Measurements from ENCODE around the gene IMP4. TPM values are rescaled to one million over a fixed set of nuclear protein-coding genes. Genes with fewer than 3 reads are reported as not detected.

Gene IMP4
- total RNA-seq, 1 donor from 2014 or later: 43.5 TPM

GRCh38 chr2:130341562-130342019 lies 1.1 kb upstream of the IMP4 start:
- peak overlapping the region; percentile 100 for H3K4me3 Mint-ChIP-seq (ENCODE audit: unreplicated experiment)
- H3K27me3 Mint-ChIP-seq (ENCODE audit: low read depth): no peaks in the 10 kb centered on the region
- TF ChIP-seq, protein P1, sequence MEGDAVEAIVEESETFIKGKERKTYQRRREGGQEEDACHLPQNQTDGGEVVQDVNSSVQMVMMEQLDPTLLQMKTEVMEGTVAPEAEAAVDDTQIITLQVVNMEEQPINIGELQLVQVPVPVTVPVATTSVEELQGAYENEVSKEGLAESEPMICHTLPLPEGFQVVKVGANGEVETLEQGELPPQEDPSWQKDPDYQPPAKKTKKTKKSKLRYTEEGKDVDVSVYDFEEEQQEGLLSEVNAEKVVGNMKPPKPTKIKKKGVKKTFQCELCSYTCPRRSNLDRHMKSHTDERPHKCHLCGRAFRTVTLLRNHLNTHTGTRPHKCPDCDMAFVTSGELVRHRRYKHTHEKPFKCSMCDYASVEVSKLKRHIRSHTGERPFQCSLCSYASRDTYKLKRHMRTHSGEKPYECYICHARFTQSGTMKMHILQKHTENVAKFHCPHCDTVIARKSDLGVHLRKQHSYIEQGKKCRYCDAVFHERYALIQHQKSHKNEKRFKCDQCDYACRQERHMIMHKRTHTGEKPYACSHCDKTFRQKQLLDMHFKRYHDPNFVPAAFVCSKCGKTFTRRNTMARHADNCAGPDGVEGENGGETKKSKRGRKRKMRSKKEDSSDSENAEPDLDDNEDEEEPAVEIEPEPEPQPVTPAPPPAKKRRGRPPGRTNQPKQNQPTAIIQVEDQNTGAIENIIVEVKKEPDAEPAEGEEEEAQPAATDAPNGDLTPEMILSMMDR (IDR thresholded peaks at IDR 0.05): no peak

DNA sequence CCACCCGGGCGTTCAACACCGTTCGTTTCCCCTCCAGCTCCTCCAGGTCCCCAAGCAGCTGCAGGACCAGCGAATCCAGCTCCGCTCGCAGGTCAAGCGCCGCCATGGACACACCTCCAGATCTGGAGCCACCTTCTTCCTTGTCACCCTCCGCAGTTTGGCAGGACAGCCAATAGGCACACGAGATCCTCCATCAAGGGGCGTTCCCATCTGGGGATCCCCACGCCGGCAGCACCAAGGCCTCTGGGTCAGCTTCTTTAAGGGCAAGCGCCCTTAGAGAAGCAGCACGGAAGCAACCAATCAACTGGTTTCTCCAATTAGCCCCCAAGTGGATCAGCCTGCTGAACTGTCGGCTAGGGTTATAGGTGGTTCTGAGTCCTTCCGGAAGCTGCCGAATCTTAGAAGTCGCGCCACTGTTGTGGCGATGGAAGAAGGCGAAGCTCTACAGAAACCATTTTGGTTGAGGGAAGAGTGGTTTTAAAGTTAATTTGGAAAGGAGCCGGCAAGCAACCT lies 621 bp upstream of the IMP4 start:
- Mint-ChIP-seq H3K27me3 (ENCODE audit: low read depth) (no peaks in the 10 kb centered on the region), H3K4me1 (ENCODE audit: low read depth) (peaks cover 30% of the 10 kb centered on the region), H3K9me3 (ENCODE audit: low read depth) (no peaks in the 10 kb centered on the region), H3K4me3 (ENCODE audit: unreplicated experiment) (peak overlapping the region; percentile 100), H3K36me3 (ENCODE audit: low read depth) (peaks cover 25% of the 10 kb centered on the region), H3K27ac (ENCODE audit: unreplicated experiment) (peak overlapping the region; percentile 100)
- TF ChIP-seq, protein P1 (IDR thresholded peaks at IDR 0.05): no peak
- peak; percentile 95 for DNase-seq (ENCODE audit: low spot score)

More at GRCh38 chr2:130341562-130342019, 1.1 kb upstream of the IMP4 start:
- H3K4me1 Mint-ChIP-seq (ENCODE audit: low read depth): peaks cover 35% of the 10 kb centered on the region
- peak; percentile 57 for DNase-seq (ENCODE audit: low spot score)
- peaks cover 24% of the 10 kb centered on the region for H3K36me3 Mint-ChIP-seq (ENCODE audit: low read depth)
- peak overlapping the region; percentile 100 for H3K27ac Mint-ChIP-seq (ENCODE audit: unreplicated experiment)
- no peaks in the 10 kb centered on the region for H3K9me3 Mint-ChIP-seq (ENCODE audit: low read depth)

DNA sequence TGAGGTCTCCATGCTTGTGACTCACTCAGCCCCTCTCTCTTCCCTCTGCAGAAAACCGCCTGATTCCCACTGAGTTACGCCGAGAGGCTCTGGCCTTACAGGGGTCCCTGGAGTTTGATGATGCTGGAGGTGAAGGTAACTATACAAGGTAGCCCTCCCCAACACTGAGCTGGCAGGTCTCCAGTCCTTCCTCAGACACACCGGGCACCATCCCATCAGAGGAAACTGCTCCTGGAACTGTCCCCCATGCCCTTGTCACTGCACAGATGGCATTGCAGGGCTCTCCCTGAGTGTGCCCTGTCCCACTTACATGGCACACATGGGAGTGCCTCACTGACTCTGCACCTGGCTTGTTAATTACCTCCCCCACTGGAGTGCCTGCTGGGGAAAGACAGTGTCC lies 1.9 kb downstream of the IMP4 start:
- no peaks in the 10 kb centered on the region for H3K27me3 Mint-ChIP-seq (ENCODE audit: low read depth)
- no peaks in the 10 kb centered on the region for H3K9me3 Mint-ChIP-seq (ENCODE audit: low read depth)
- H3K36me3 Mint-ChIP-seq (ENCODE audit: low read depth): peaks cover 28% of the 10 kb centered on the region
- peaks cover 17% of the 10 kb centered on the region for H3K4me1 Mint-ChIP-seq (ENCODE audit: low read depth)
- no peak overlapping the region for H3K4me3 Mint-ChIP-seq (ENCODE audit: unreplicated experiment)
- TF ChIP-seq, protein P1 (IDR thresholded peaks at IDR 0.05): no peak
- no peak overlapping the region for H3K27ac Mint-ChIP-seq (ENCODE audit: unreplicated experiment)
- no peak for DNase-seq (ENCODE audit: low spot score)

GRCh38 chr2:130345091-130345490 lies 2.4 kb downstream of the IMP4 start:
- Mint-ChIP-seq H3K27ac (ENCODE audit: unreplicated experiment) (no peak overlapping the region), H3K9me3 (ENCODE audit: low read depth) (no peaks in the 10 kb centered on the region), H3K4me1 (ENCODE audit: low read depth) (peaks cover 17% of the 10 kb centered on the region), H3K27me3 (ENCODE audit: low read depth) (no peaks in the 10 kb centered on the region), H3K36me3 (ENCODE audit: low read depth) (peaks cover 26% of the 10 kb centered on the region), H3K4me3 (ENCODE audit: unreplicated experiment) (no peak overlapping the region)
- DNase-seq (ENCODE audit: low spot score): no peak
- TF ChIP-seq, protein P1 (IDR thresholded peaks at IDR 0.05): no peak

DNA sequence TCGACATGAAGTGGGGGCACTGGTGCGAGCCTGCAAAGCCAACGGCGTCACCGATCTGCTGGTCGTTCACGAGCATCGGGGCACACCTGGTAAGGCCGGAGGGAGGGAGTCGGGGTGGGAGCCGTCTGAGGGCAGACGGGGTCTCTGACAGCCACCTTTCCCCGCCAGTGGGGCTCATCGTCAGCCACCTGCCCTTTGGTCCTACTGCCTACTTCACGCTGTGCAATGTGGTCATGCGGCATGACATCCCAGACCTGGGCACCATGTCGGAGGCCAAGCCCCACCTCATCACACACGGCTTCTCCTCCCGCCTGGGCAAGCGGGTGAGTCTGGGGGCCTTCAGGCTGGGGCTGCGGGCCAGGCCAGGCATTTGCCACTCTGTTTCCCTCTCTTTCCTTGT lies 2.9 kb downstream of the IMP4 start:
- no peak overlapping the region for H3K4me3 Mint-ChIP-seq (ENCODE audit: unreplicated experiment)
- DNase-seq (ENCODE audit: low spot score): peak; percentile 88
- TF ChIP-seq, protein P1 (IDR thresholded peaks at IDR 0.05): no peak
- peaks cover 17% of the 10 kb centered on the region for H3K4me1 Mint-ChIP-seq (ENCODE audit: low read depth)
- no peak overlapping the region for H3K27ac Mint-ChIP-seq (ENCODE audit: unreplicated experiment)
- peaks cover 24% of the 10 kb centered on the region for H3K36me3 Mint-ChIP-seq (ENCODE audit: low read depth)
- H3K9me3 Mint-ChIP-seq (ENCODE audit: low read depth): no peaks in the 10 kb centered on the region
- H3K27me3 Mint-ChIP-seq (ENCODE audit: low read depth): no peaks in the 10 kb centered on the region

Measured in chondrocyte (in vitro differentiated cells).